Measurements from ENCODE around the gene ADIPOQ. TPM values are rescaled to one million over a fixed set of nuclear protein-coding genes. Genes with fewer than 3 reads are reported as not detected.

ADIPOQ gene
- total RNA-seq, 1 donor from 2014 or later, result 36.6 TPM

- DNase-seq (ENCODE audit: extremely low spot score in 2 of 2), result peak in 1 of 2 donors; percentile 67
- Histone ChIP-seq H3K27ac (no peak overlapping the region), H3K36me3 (no peaks in the 10 kb centered on the region), H3K9me3 (no peaks in the 10 kb centered on the region), H3K4me1 (no peaks in the 10 kb centered on the region), H3K4me3 (no peak overlapping the region), H3K27me3 (no peaks in the 10 kb centered on the region)
- intact Hi-C loops (cut with DNase I), result loop anchor here (10.0 kb wide), 1 partner anchor 325 kb away; no protein-coding TSS in a partner anchor
- TF ChIP-seq POLR2AphosphoS5 (IDR thresholded peaks at IDR 0.05; ENCODE audit: insufficient read depth in 1 of 2, low read depth in 1 of 2) (no peak), CTCF (IDR thresholded peaks at IDR 0.05) (no peak), POLR2A (IDR thresholded peaks at IDR 0.05) (no peak)
These were observed 2.5 kb upstream of the ADIPOQ start for GRCh38 chr3:186839874-186840641.

GRCh38 chr3:186841620-186842019, 890 bp upstream of the ADIPOQ start:
- no peaks in the 10 kb centered on the region for H3K27me3 ChIP-seq
- peak in 1 of 2 donors; percentile 44 for DNase-seq (ENCODE audit: extremely low spot score in 2 of 2)
- intact Hi-C loops (cut with DNase I), result loop anchor here (10.0 kb wide), 1 partner anchor 323 kb away; no protein-coding TSS in a partner anchor
- H3K9me3 ChIP-seq, result no peaks in the 10 kb centered on the region
- no peak overlapping the region for H3K4me3 ChIP-seq
- no peaks in the 10 kb centered on the region for H3K4me1 ChIP-seq
- no peak for TF ChIP-seq POLR2A (IDR thresholded peaks at IDR 0.05)
- no peak for TF ChIP-seq POLR2AphosphoS5 (IDR thresholded peaks at IDR 0.05; ENCODE audit: insufficient read depth in 1 of 2, low read depth in 1 of 2)
- no peak for TF ChIP-seq CTCF (IDR thresholded peaks at IDR 0.05)
- H3K36me3 ChIP-seq, result no peaks in the 10 kb centered on the region
- H3K27ac ChIP-seq, result no peak overlapping the region

GRCh38 chr3:186843039-186843432, 526 bp downstream of the ADIPOQ start:
- H3K4me3 ChIP-seq, result no peak overlapping the region
- intact Hi-C loops (cut with DNase I), result loop anchor here (10.0 kb wide), 1 partner anchor 322 kb away; no protein-coding TSS in a partner anchor

GRCh38 chr3:186844908-186845307, 2.4 kb downstream of the ADIPOQ start:
- H3K27me3 ChIP-seq, result no peaks in the 10 kb centered on the region
- no peaks in the 10 kb centered on the region for H3K4me1 ChIP-seq
- H3K4me3 ChIP-seq, result no peak overlapping the region
- H3K9me3 ChIP-seq, result no peaks in the 10 kb centered on the region
- H3K36me3 ChIP-seq, result no peaks in the 10 kb centered on the region
- intact Hi-C loops (cut with DNase I), result loop anchor here (10.0 kb wide), 1 partner anchor 320 kb away; no protein-coding TSS in a partner anchor
- DNase-seq (ENCODE audit: extremely low spot score in 2 of 2), result peak in 1 of 2 donors; percentile 70
- no peak overlapping the region for H3K27ac ChIP-seq
- no peak for TF ChIP-seq POLR2AphosphoS5 (IDR thresholded peaks at IDR 0.05; ENCODE audit: insufficient read depth in 1 of 2, low read depth in 1 of 2)
- no peak for TF ChIP-seq CTCF (IDR thresholded peaks at IDR 0.05)
- TF ChIP-seq POLR2A (IDR thresholded peaks at IDR 0.05), result no peak

More at GRCh38 chr3:186843039-186843432, 526 bp downstream of the ADIPOQ start:
- peak in 1 of 2 donors; percentile 8 for DNase-seq (ENCODE audit: extremely low spot score in 2 of 2)
- Histone ChIP-seq H3K9me3 (no peaks in the 10 kb centered on the region), H3K27ac (no peak overlapping the region), H3K36me3 (no peaks in the 10 kb centered on the region), H3K27me3 (no peaks in the 10 kb centered on the region), H3K4me1 (no peaks in the 10 kb centered on the region)
- TF ChIP-seq POLR2A (IDR thresholded peaks at IDR 0.05), result no peak
- TF ChIP-seq POLR2AphosphoS5 (IDR thresholded peaks at IDR 0.05; ENCODE audit: insufficient read depth in 1 of 2, low read depth in 1 of 2), result no peak
- no peak for TF ChIP-seq CTCF (IDR thresholded peaks at IDR 0.05)

- no peaks in the 10 kb centered on the region for H3K9me3 ChIP-seq
- TF ChIP-seq CTCF (IDR thresholded peaks at IDR 0.05), result no peak
- no peak for TF ChIP-seq POLR2A (IDR thresholded peaks at IDR 0.05)
- no peak for TF ChIP-seq POLR2AphosphoS5 (IDR thresholded peaks at IDR 0.05; ENCODE audit: insufficient read depth in 1 of 2, low read depth in 1 of 2)
- H3K4me1 ChIP-seq, result no peaks in the 10 kb centered on the region
- H3K4me3 ChIP-seq, result no peak overlapping the region
- H3K27ac ChIP-seq, result no peak overlapping the region
- DNase-seq (ENCODE audit: extremely low spot score in 2 of 2), result no peak
- intact Hi-C loops (cut with DNase I), result loop anchor here (10.0 kb wide), 1 partner anchor 319 kb away; no protein-coding TSS in a partner anchor
- no peaks in the 10 kb centered on the region for H3K27me3 ChIP-seq
- H3K36me3 ChIP-seq, result no peaks in the 10 kb centered on the region
These were observed 3.2 kb downstream of the ADIPOQ start for GRCh38 chr3:186845756-186846155.

Measured in vagina (tissue), 2 donors.